ENCODE measurements around the gene VPREB1. TPM values are rescaled to one million over a fixed set of nuclear protein-coding genes. Genes with fewer than 3 reads are reported as not detected.
"Not testable (repeated sequence)": the region's sequence is repeated elsewhere in the genome, so short reads cannot be mapped to it uniquely, and the experiment has no call there.

Gene VPREB1
- total RNA-seq, 4 donors from 2014 or later, result 2.6 TPM; not detected in 3

DNA sequence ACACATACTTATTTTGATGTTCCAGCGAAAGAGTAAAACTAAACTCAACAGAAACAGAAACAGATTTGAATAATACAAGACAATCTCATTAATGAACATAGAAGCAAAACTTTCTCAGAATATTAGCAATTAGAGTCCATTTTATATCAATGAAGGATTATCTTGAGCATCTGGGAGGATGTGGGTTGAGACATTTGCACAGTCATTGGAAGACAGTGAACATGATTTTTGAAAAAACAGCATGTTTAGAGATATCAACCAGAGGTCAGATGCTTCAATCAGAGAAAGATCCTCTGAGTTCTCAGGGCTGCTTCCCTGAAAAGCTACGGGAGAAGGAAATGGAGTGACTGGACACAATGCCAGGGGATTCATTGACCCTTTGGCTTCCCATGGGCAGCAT is 35.9 kb upstream of the VPREB1 start:
- Histone ChIP-seq H3K9me3 (no peaks in the 10 kb centered on the region), H3K4me1 (no peaks in the 10 kb centered on the region), H3K4me3 (no peak overlapping the region), H3K27me3 (no peaks in the 10 kb centered on the region), H3K36me3 (no peaks in the 10 kb centered on the region), H3K27ac (no peak overlapping the region)
- DNase-seq, result no peak
- TF ChIP-seq, protein P1, sequence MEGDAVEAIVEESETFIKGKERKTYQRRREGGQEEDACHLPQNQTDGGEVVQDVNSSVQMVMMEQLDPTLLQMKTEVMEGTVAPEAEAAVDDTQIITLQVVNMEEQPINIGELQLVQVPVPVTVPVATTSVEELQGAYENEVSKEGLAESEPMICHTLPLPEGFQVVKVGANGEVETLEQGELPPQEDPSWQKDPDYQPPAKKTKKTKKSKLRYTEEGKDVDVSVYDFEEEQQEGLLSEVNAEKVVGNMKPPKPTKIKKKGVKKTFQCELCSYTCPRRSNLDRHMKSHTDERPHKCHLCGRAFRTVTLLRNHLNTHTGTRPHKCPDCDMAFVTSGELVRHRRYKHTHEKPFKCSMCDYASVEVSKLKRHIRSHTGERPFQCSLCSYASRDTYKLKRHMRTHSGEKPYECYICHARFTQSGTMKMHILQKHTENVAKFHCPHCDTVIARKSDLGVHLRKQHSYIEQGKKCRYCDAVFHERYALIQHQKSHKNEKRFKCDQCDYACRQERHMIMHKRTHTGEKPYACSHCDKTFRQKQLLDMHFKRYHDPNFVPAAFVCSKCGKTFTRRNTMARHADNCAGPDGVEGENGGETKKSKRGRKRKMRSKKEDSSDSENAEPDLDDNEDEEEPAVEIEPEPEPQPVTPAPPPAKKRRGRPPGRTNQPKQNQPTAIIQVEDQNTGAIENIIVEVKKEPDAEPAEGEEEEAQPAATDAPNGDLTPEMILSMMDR (IDR thresholded peaks at IDR 0.05), result no peak
- no peak for TF ChIP-seq POLR2A (IDR thresholded peaks at IDR 0.05)
- intact Hi-C loops (cut with DNase I; ENCODE audit: low total_unique reads), result no loop called here

DNA sequence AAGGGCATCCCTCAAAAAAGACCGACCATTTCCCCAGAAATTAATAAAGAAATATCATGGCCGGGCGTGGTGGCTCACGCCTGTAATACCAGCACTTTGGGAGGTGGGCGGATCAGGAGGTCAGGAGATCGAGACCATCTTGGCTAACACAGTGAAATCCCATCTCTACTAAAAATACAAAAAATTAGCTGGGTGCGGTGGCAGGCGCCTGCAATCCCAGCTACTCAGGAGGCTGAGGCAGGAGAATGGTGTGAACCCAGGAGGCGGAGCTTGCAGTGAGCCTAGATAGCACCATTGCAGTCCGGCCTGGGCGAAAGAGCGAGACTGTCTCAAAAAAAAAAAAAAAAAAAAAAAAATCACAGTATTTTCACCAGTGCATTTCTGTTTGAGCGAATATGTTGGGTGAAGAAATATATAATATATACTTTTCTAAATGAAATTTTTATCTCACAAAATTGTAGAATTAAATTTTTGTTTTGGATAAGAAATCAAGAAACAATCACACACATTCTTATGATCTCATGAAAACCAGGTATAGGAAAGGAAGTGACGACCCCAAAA is 35.4 kb upstream of the VPREB1 start:
- H3K4me3 ChIP-seq; H3K27ac ChIP-seq; H3K4me1 ChIP-seq; H3K27me3 ChIP-seq; intact Hi-C loops (cut with DNase I; ENCODE audit: low total_unique reads); H3K9me3 ChIP-seq; H3K36me3 ChIP-seq; DNase-seq: not testable (repeated sequence)

DNA sequence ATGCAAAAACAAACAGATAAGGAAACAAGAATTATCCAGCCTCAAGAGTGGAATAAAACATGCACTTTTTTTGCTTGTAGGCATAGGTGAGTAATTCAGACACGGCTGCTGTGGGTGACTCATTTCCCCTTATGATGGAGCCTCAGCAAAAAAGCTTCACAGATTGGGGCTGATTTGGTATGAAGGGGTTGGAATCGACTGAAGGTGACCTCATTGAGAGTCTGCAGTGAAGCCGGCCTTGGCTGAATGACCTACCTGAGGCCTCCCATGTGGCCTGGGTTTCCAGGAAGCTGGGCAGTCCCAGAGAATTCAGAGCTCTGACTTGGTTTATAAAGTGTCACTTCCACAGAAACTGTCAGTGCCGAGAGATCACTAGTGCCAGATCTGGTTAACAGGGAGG is 34.2 kb upstream of the VPREB1 start:
- TF ChIP-seq, protein P1 (IDR thresholded peaks at IDR 0.05), result no peak
- no peak for TF ChIP-seq POLR2A (IDR thresholded peaks at IDR 0.05)
- DNase-seq, result no peak
- intact Hi-C loops (cut with DNase I; ENCODE audit: low total_unique reads), result no loop called here
- no peaks in the 10 kb centered on the region for H3K4me1 ChIP-seq
- no peaks in the 10 kb centered on the region for H3K27me3 ChIP-seq
- H3K27ac ChIP-seq, result no peak overlapping the region
- H3K9me3 ChIP-seq, result no peaks in the 10 kb centered on the region
- H3K36me3 ChIP-seq, result no peaks in the 10 kb centered on the region
- H3K4me3 ChIP-seq, result no peak overlapping the region

DNA sequence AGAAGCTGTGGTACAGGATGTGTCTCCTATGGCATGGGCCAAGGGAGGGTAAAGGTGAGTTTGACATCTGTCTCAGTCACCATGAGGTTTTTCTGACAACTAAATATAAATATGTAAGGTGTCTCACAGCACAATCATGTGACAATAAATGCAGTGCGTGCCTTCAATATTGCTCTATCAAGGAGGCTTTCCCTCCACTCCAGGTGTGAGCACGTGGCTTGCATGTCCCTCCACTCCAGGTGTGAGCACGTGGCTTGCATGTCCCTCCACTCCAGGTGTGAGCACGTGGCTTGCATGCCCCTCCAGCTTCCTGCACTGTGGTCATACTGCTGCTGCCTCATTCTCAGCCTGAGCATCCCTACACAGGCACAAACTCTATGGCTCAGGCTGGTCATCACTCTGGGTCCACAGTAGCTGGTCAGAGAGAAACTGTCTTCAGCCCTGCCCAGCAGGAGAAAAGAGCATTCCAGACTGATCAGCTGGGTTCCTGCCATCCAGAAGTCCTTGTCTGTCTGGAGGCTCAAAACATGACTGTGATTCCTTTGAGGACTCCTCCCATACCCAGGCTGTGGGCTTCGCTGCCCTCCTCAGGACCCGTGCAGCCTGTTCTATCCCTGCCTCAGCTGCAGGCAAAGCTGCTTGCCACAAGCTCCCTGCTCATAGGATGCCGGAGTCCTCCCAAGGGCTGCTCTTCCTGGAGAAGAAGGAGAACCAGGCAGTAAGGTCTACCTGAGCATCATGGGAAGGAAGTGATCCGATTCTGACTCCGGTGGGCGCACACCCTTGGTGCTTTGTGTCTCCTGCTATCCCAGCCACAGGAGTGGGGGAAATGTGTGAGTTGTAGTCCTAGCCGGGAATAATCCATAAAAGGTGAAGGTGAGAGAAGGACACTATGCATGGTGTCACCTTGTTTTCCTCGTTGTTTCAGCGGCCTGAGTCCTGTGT is 33.4 kb upstream of the VPREB1 start:
- Histone ChIP-seq H3K36me3 (no peaks in the 10 kb centered on the region), H3K27me3 (no peaks in the 10 kb centered on the region), H3K9me3 (no peaks in the 10 kb centered on the region), H3K27ac (no peak overlapping the region), H3K4me1 (no peaks in the 10 kb centered on the region), H3K4me3 (no peak overlapping the region)
- no peak for DNase-seq
- TF ChIP-seq, protein P1 (IDR thresholded peaks at IDR 0.05), result no peak
- TF ChIP-seq POLR2A (IDR thresholded peaks at IDR 0.05), result no peak
- intact Hi-C loops (cut with DNase I; ENCODE audit: low total_unique reads), result no loop called here

DNA sequence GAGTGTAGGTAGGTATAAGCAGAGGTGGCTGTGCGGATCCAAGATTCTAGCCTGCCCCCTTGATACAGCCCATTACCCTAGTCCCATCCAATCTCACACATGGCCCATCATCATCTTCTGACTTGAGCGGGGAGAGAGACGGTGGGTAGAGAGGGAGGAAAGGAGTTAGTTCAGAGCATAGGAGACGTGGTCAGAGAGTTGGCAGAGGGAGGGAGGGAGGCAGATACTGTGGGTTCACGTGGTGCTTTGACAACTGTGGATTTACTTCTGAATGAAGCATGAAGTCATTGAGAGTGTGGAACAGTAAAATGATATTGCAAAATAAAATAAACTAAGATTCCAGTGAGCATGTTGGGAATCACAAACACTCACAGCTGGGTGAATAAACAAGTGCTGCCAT is 31.4 kb upstream of the VPREB1 start:
- Histone ChIP-seq H3K27me3 (no peaks in the 10 kb centered on the region), H3K4me1 (no peaks in the 10 kb centered on the region), H3K9me3 (no peaks in the 10 kb centered on the region), H3K27ac (no peak overlapping the region), H3K4me3 (no peak overlapping the region), H3K36me3 (no peaks in the 10 kb centered on the region)
- TF ChIP-seq, protein P1 (IDR thresholded peaks at IDR 0.05), result no peak
- TF ChIP-seq POLR2A (IDR thresholded peaks at IDR 0.05), result no peak
- no peak for DNase-seq
- intact Hi-C loops (cut with DNase I; ENCODE audit: low total_unique reads), result no loop called here
